Pancreas (tissue), 10 donors: ENCODE results near the gene GFRA1. TPM values are rescaled to one million over a fixed set of nuclear protein-coding genes. Genes with fewer than 3 reads are reported as not detected.

Experiments
- ATAC-seq, 4 donors: fragments of 200-7000 bp; cut with Tn5 transposase; one replicate each; pipeline versions ENCODE4 v1.8.0 to v1.9.1; 2020; ENCODE audit warnings: mild to moderate bottlenecking in 4 of 4, moderate library complexity in 4 of 4
- DNase-seq, 6 donors: peaks; one replicate each; pipeline ENCODE4 v3.0.0-alpha.2; 2020
- FAIRE-seq: peaks from 2 replicates; lab custom pipeline; 2012; peaks lifted over from hg19 to GRCh38; lab: Jason Lieb, UNC
- H3K27ac ChIP-seq, 4 donors: fragments of 200-600 bp; sonication (generic); 1 replicate in 3 of 4; 2 replicates in 1 of 4; pipeline versions ENCODE4 v1.5.0 to v1.8.0; 2020
- H3K27me3 ChIP-seq, 4 donors: fragments of 200-600 bp; one replicate each; pipeline ENCODE4 v1.8.0; 2021
- H3K36me3 ChIP-seq, 3 donors: fragments of 200-600 bp; sonication (generic) in 1 of 3; one replicate each; pipeline versions ENCODE4 v1.5.0 to v1.8.0; 2020 to 2021
- H3K4me1 ChIP-seq, 3 donors: fragments of 200-600 bp; one replicate each; pipeline ENCODE4 v1.8.0; 2021
- H3K4me3 ChIP-seq, 4 donors: fragments of 200-600 bp; sonication (generic) in 2 of 4; one replicate each; pipeline versions ENCODE4 v1.5.0 to v1.8.0; 2020 to 2021
- H3K9me3 ChIP-seq, 4 donors: fragments of 200-600 bp; one replicate each; pipeline ENCODE4 v1.8.0; 2021
- WGBS, 2 donors: extraction: QIAGEN DNeasy Blood & Tissue Kit; methylation state at CpG; one replicate each; pipeline ENCODE4 v1.1.7; 2013; 5-methylcytosine and 5-hydroxymethylcytosine counted together
- intact Hi-C, 3 donors: fragments of 100-400 bp; cut with DNase I; formaldehyde crosslinking; loops; one replicate each; pipeline versions ENCODE4 v1.11.1 to v1.14.2; 2022
- polyA plus RNA-seq, 2 donors: library from polyadenylated mRNA; stranded (reverse); fragments of 200-250 nt; gene quantifications; one replicate each; pipeline ENCODE4 v1.2.3, GENCODE V29; 2013
- total RNA-seq, 6 donors: library from RNA; stranded (reverse); fragmentation: NEBNext Ultra II Directional in 4 of 6; extraction: Animal tissue kit (Norgen Biotek cat#: 25700) in 4 of 6; gene quantifications; one replicate each; pipeline versions ENCODE4 v1.2.1 to v1.2.4, GENCODE V29; 2021 to 2023
- TF ChIP-seq, protein P1 (sequence below), 4 donors: fragments of 200-600 bp; sonication (generic) in 3 of 4; IDR thresholded peaks; one replicate each; pipeline versions ENCODE4 v1.5.0 to v1.8.0; 2021; ENCODE audit warnings: antibody characterized with exemption in 4 of 4
- donor health status: healthy with polysubstance abuse.
- donor health status: DM: no; HTN: no; CAD: no; lungs with moderate emphysema.
- donor health status: DM: no; HTN: no; CAD: no.
- donor health status: control.
- donor health status: control.
- donor health status: Bipolar disorder and iron deficiency.
- donor health status: DM: yes; HTN: yes; CAD: no.
- donor health status: DM: no; HTN: no; CAD: no.
- donor health status: DM: no; HTN: no; CAD: no.
- donor health status: DM: yes; HTN: yes; CAD: no.

The GFRA1 gene
- total and polyA plus RNA-seq, 8 donors, result 0.61 to 4.4 (median 1.3) TPM

GRCh38 chr10:116067825-116068224 lies 205.2 kb downstream of the GFRA1 start:
- Histone ChIP-seq H3K27ac (no peak overlapping the region), H3K36me3 (no peaks in the 10 kb centered on the region), H3K4me1 (no peaks in the 10 kb centered on the region), H3K4me3 (no peak overlapping the region), H3K9me3 (no peaks in the 10 kb centered on the region), H3K27me3 (no peaks in the 10 kb centered on the region)
- TF ChIP-seq, protein P1, sequence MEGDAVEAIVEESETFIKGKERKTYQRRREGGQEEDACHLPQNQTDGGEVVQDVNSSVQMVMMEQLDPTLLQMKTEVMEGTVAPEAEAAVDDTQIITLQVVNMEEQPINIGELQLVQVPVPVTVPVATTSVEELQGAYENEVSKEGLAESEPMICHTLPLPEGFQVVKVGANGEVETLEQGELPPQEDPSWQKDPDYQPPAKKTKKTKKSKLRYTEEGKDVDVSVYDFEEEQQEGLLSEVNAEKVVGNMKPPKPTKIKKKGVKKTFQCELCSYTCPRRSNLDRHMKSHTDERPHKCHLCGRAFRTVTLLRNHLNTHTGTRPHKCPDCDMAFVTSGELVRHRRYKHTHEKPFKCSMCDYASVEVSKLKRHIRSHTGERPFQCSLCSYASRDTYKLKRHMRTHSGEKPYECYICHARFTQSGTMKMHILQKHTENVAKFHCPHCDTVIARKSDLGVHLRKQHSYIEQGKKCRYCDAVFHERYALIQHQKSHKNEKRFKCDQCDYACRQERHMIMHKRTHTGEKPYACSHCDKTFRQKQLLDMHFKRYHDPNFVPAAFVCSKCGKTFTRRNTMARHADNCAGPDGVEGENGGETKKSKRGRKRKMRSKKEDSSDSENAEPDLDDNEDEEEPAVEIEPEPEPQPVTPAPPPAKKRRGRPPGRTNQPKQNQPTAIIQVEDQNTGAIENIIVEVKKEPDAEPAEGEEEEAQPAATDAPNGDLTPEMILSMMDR (IDR thresholded peaks at IDR 0.05), result no peak
- intact Hi-C loops, result no loop called here
- no peak for ATAC-seq
- 89 to 92% methylated on average over 7 of the region's 7 CpGs for WGBS, 2 donors
- DNase-seq, result no peak
- no peak for FAIRE-seq

DNA sequence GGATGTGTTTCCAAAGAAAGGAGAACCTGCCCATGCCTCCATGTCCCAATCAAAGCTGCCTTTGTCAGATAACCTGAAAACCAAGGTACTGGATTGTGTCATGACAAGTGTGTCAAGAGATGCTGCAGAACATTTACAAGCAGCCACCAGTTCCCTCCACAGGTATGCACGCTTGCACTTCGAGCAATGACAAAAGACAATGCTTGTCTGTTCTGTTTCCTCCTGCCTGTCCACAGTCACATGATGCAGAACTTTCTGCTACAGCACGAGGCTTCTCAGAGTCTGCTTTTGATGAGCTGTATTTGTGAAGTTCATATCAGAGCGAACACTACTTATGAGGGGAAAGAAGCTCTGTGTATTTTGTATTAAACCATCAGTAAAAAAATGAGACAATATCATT lies 209.9 kb downstream of the GFRA1 start:
- no peak for ATAC-seq
- intact Hi-C loops, result no loop called here
- no peak for FAIRE-seq
- H3K4me3 ChIP-seq, result no peak overlapping the region
- TF ChIP-seq, protein P1 (IDR thresholded peaks at IDR 0.05), result no peak
- no peaks in the 10 kb centered on the region for H3K4me1 ChIP-seq
- H3K9me3 ChIP-seq, result no peaks in the 10 kb centered on the region
- no peaks in the 10 kb centered on the region for H3K36me3 ChIP-seq
- 72 to 76% methylated on average over 4 of the region's 4 CpGs for WGBS, 2 donors
- H3K27me3 ChIP-seq, result no peaks in the 10 kb centered on the region
- no peak overlapping the region for H3K27ac ChIP-seq
- DNase-seq, result no peak

DNA sequence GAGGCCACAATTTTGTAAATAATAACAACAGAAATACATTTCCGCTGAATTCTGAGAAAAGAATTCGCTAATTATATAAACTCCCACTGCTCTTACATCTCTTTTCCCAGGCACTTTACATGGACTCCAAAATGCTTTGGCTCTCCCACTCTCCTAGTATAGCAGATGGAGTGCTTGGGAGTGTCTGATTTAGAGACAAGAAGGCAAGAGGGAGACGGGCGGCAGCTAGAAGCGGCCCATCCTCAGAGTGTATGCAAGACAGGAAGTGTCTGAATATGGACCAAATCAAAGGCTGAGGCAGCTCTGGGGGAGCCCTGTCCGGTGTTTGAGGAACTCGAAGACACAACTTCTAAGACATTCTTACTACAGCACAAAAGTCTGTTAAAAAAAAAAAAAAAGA lies 212.1 kb downstream of the GFRA1 start:
- no peak for ATAC-seq

DNA sequence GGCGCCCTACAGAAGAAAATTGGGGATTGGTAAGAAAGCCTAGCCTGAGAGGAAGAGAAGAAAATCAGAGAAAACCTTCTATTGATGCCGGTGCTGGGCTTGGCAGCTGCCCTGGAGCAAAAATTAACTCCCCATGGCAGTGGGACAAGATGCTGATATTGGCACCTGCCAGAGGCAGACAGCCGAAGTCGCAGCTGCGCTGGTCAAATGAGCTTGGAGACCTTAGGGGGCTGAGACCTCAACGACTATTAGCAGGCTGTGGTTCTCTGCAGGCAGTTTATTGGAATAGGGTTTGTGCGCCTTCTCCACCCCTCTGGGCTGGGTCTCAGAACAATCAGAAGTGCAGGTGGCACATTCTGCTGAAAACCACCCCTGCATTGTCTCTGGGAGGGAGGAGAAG lies 213.7 kb downstream of the GFRA1 start:
- 78 to 79% methylated on average over 7 of the region's 7 CpGs for WGBS, 2 donors
- Histone ChIP-seq H3K4me3 (no peak overlapping the region), H3K4me1 (no peaks in the 10 kb centered on the region), H3K27me3 (no peaks in the 10 kb centered on the region), H3K36me3 (no peaks in the 10 kb centered on the region), H3K27ac (no peak overlapping the region), H3K9me3 (no peaks in the 10 kb centered on the region)
- FAIRE-seq (no peak), DNase-seq (no peak), ATAC-seq (no peak)
- TF ChIP-seq, protein P1 (IDR thresholded peaks at IDR 0.05), result no peak
- intact Hi-C loops, result no loop called here

More for the DNA sequence above, 212.1 kb downstream of the GFRA1 start:
- Histone ChIP-seq H3K4me1 (no peaks in the 10 kb centered on the region), H3K4me3 (no peak overlapping the region), H3K9me3 (no peaks in the 10 kb centered on the region), H3K27ac (no peak overlapping the region), H3K36me3 (no peaks in the 10 kb centered on the region), H3K27me3 (no peaks in the 10 kb centered on the region)
- DNase-seq (no peak), FAIRE-seq (no peak)
- intact Hi-C loops, result no loop called here
- TF ChIP-seq, protein P1 (IDR thresholded peaks at IDR 0.05), result no peak
- 82 to 88% methylated on average over 7 of the region's 7 CpGs for WGBS, 2 donors

DNA sequence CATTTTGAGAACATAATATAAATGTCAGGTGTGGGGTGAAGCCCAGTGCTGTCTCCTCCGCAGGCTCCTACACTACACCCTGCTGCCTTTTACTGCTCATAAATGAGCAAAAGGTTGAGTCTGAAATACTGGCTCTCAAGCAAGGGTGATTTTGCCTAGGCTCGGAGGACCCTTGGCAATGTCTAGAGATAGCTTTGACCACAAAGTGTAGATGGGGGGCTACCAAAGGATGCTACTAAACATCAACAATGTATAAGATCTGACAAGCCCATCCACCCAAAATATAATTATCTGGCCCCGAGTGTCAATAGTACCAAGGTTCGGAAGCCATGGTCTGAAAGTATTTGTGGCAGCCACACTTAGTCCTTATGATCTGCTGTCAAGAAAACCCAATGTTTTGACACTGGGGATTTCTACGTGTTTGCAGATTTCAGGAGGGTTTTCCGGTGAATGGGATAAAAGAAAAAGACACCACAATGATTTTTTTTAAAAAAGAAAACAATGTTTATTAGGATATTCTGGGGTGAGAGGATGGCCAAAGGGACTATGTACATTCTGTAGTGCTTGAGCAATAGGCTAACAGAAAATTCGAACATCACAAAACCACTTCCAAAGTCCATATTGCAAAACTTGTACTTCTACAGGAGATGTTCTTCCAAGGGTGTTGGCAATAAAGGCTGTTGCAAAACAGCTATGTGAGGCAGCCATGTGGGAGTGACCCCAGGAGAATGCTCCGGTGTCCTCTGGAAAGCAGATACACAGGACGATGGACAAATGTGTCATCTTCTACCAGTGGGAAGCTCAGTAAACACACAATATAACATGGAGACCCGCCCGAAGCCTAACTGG lies 216.3 kb downstream of the GFRA1 start:
- TF ChIP-seq, protein P1 (IDR thresholded peaks at IDR 0.05), result no peak
- H3K4me1 ChIP-seq, result no peaks in the 10 kb centered on the region
- no peak for DNase-seq
- H3K9me3 ChIP-seq, result no peaks in the 10 kb centered on the region
- intact Hi-C loops, result no loop called here
- no peaks in the 10 kb centered on the region for H3K36me3 ChIP-seq
- H3K27ac ChIP-seq, result no peak overlapping the region
- 81 to 86% methylated on average over 11 of the region's 11 CpGs for WGBS, 2 donors
- H3K27me3 ChIP-seq, result no peaks in the 10 kb centered on the region
- H3K4me3 ChIP-seq, result no peak overlapping the region
- no peak for FAIRE-seq
- peak in 2 of 4 donors; percentile 30 to 50 for ATAC-seq
